Measurements from ENCODE around the gene EBPL. TPM values are rescaled to one million over a fixed set of nuclear protein-coding genes. Genes with fewer than 3 reads are reported as not detected.

The EBPL gene
- total and polyA plus RNA-seq, 9 donors, result 16.4 to 34.2 (median 26.1) TPM

Other genes starting within 250 kb of the EBPL start
- 4.3 TPM for gene CAB39L, start 247.4 kb downstream of the EBPL start, total RNA-seq
- gene CAB39L, start 247.4 kb downstream of the EBPL start, polyA plus RNA-seq (ENCODE audit: insufficient read depth in 1 of 8, insufficient read length in 8 of 8, low replicate concordance in 1 of 8), result 1 to 10 TPM; 3.5 to 6.1 (median 4.5) TPM
- 11.0 TPM for gene SETDB2, start 247.2 kb downstream of the EBPL start, total RNA-seq
- gene SETDB2, start 247.2 kb downstream of the EBPL start, polyA plus RNA-seq (ENCODE audit: insufficient read depth in 1 of 8, insufficient read length in 8 of 8, low replicate concordance in 1 of 8), result 1 to 10 TPM; 6.7 to 8.8 (median 7.6) TPM
- 15.6 TPM for gene PHF11, start 195.5 kb downstream of the EBPL start, total RNA-seq
- 10 to 100 TPM; 13.7 to 26.7 (median 19.2) TPM for gene PHF11, start 195.5 kb downstream of the EBPL start, polyA plus RNA-seq (ENCODE audit: insufficient read depth in 1 of 8, insufficient read length in 8 of 8, low replicate concordance in 1 of 8)
- 10.8 TPM for gene RCBTB1, start 105.9 kb downstream of the EBPL start, total RNA-seq
- gene RCBTB1, start 105.9 kb downstream of the EBPL start, polyA plus RNA-seq (ENCODE audit: insufficient read depth in 1 of 8, insufficient read length in 8 of 8, low replicate concordance in 1 of 8), result 10 to 100 TPM; 16.4 to 24.9 (median 19.7) TPM
- gene ARL11, start 63.0 kb downstream of the EBPL start, total RNA-seq, result 0.58 TPM
- under 1 TPM; 0.23 to 0.83 (median 0.38) TPM for gene ARL11, start 63.0 kb downstream of the EBPL start, polyA plus RNA-seq (ENCODE audit: insufficient read depth in 1 of 8, insufficient read length in 8 of 8, low replicate concordance in 1 of 8)
- 24.0 TPM for gene KPNA3, start 101.2 kb upstream of the EBPL start, total RNA-seq
- 10 to 100 TPM; 26.3 to 35.8 (median 34.0) TPM for gene KPNA3, start 101.2 kb upstream of the EBPL start, polyA plus RNA-seq (ENCODE audit: insufficient read depth in 1 of 8, insufficient read length in 8 of 8, low replicate concordance in 1 of 8)
- 6.1 TPM for gene SPRYD7, start 244.9 kb upstream of the EBPL start, total RNA-seq
- gene SPRYD7, start 244.9 kb upstream of the EBPL start, polyA plus RNA-seq (ENCODE audit: insufficient read depth in 1 of 8, insufficient read length in 8 of 8, low replicate concordance in 1 of 8), result 10 to 100 TPM in 5 of 8 donors, 1 to 10 TPM in 3; 8.3 to 12.2 (median 11.2) TPM

Measured in muscle of leg (tissue), 9 donors.